Calu3 (cell line): ENCODE results near the gene DOCK10. TPM values are rescaled to one million over a fixed set of nuclear protein-coding genes. Genes with fewer than 3 reads are reported as not detected.

Source experiments
- BruUV-seq: library from RNA; stranded (reverse); fragments of 400-500 nt; replicated peaks from 2 replicates; lab custom pipeline; 2021; lab: Mats Ljungman, UMichigan
- CTCF ChIA-PET: fragments of 300-600 bp; sonication (Branson Sonifier 250); formaldehyde crosslinking; loops from one replicate; lab custom pipeline; 2022; ENCODE audit warnings: antibody characterized with exemption; lab: Charles Lee
- DNase-seq: peaks from one replicate; pipeline ENCODE4 v3.0.0; 2022
- H3K27ac Mint-ChIP-seq: one replicate; pipeline ENCODE4 v1.8.0; 2022; ENCODE audit warnings: mixed read lengths; ENCODE audit not compliant: unreplicated experiment
- H3K27me3 Mint-ChIP-seq: one replicate; pipeline ENCODE4 v1.8.0; 2022; ENCODE audit warnings: mixed read lengths; ENCODE audit not compliant: unreplicated experiment
- H3K36me3 Mint-ChIP-seq: one replicate; pipeline ENCODE4 v1.8.0; 2022; ENCODE audit warnings: mild to moderate bottlenecking, moderate library complexity, mixed read lengths; ENCODE audit not compliant: insufficient read depth, unreplicated experiment
- H3K4me1 Mint-ChIP-seq: one replicate; pipeline ENCODE4 v1.8.0; 2022; ENCODE audit warnings: mild to moderate bottlenecking, low read depth, mixed read lengths; ENCODE audit not compliant: unreplicated experiment
- H3K4me3 Mint-ChIP-seq: one replicate; pipeline ENCODE4 v1.8.0; 2022; ENCODE audit warnings: mild to moderate bottlenecking, low read depth, moderate library complexity, mixed read lengths; ENCODE audit not compliant: unreplicated experiment
- H3K9me3 Mint-ChIP-seq: one replicate; pipeline ENCODE4 v1.8.0; 2022; ENCODE audit warnings: low read depth, mixed read lengths; ENCODE audit not compliant: unreplicated experiment
- CTCF ChIP-seq: fragments of 200-600 bp; IDR thresholded peaks from one replicate; pipeline ENCODE4 v1.8.0; 2022; ENCODE audit warnings: antibody characterized with exemption; ENCODE audit not compliant: unreplicated experiment
- intact Hi-C: fragments of 100-400 bp; cut with micrococcal nuclease; formaldehyde crosslinking; loops from one replicate; pipeline ENCODE4 v1.10.0; 2022; ENCODE audit not compliant: unreplicated experiment
- total RNA-seq: library from RNA; stranded (reverse); gene quantifications from 2 replicates; pipeline ENCODE4 v1.2.3, GENCODE V29; 2022

Gene DOCK10
- total RNA-seq, 1 experiment from 2014 or later: 11.9 TPM

- Mint-ChIP-seq H3K4me3 (no peak overlapping the region), H3K9me3 (no peaks in the 10 kb centered on the region), H3K27me3 (no peaks in the 10 kb centered on the region), H3K27ac (no peak overlapping the region), H3K36me3 (no peaks in the 10 kb centered on the region), H3K4me1 (no peaks in the 10 kb centered on the region)
- CTCF ChIA-PET: no interaction called here
- no TSS peak for BruUV-seq
- intact Hi-C loops: no loop called here
- DNase-seq: no peak
- no peak for TF ChIP-seq CTCF
Measured at GRCh38 chr2:225032246-225032645, 10.0 kb downstream of the DOCK10 start.

- TF ChIP-seq CTCF: no peak
- no peaks in the 10 kb centered on the region for H3K27me3 Mint-ChIP-seq
Measured at GRCh38 chr2:225031599-225031998, 10.7 kb downstream of the DOCK10 start.

GRCh38 chr2:225030893-225031292 lies 11.4 kb downstream of the DOCK10 start:
- Mint-ChIP-seq H3K4me1 (peaks cover 7% of the 10 kb centered on the region), H3K9me3 (no peaks in the 10 kb centered on the region), H3K27ac (no peak overlapping the region), H3K36me3 (no peaks in the 10 kb centered on the region), H3K27me3 (no peaks in the 10 kb centered on the region), H3K4me3 (no peak overlapping the region)
- DNase-seq: no peak
- BruUV-seq: no TSS peak
- no peak for TF ChIP-seq CTCF
- intact Hi-C loops: no loop called here
- CTCF ChIA-PET: no interaction called here

More at GRCh38 chr2:225031599-225031998, 10.7 kb downstream of the DOCK10 start:
- no TSS peak for BruUV-seq
- Mint-ChIP-seq H3K27ac (no peak overlapping the region), H3K9me3 (no peaks in the 10 kb centered on the region), H3K4me1 (peaks cover under 1% of the 10 kb centered on the region), H3K4me3 (no peak overlapping the region), H3K36me3 (no peaks in the 10 kb centered on the region)
- CTCF ChIA-PET: no interaction called here
- DNase-seq: no peak
- intact Hi-C loops: no loop called here

- no peak for TF ChIP-seq CTCF
- Mint-ChIP-seq H3K4me3 (no peak overlapping the region), H3K27me3 (no peaks in the 10 kb centered on the region), H3K9me3 (no peaks in the 10 kb centered on the region), H3K36me3 (no peaks in the 10 kb centered on the region), H3K27ac (no peak overlapping the region), H3K4me1 (peaks cover 12% of the 10 kb centered on the region)
- intact Hi-C loops: no loop called here
- no TSS peak for BruUV-seq
- CTCF ChIA-PET: no interaction called here
- no peak for DNase-seq
Measured at GRCh38 chr2:225030203-225030602, 12.1 kb downstream of the DOCK10 start.
